OCI-LY7 (cell line): ENCODE data around the gene EGLN3.

ENCODE experiments used
- EZH2phosphoT487 ChIP-seq: fragments of 200-600 bp; sonication (generic); IDR thresholded peaks from 2 replicates; pipeline ENCODE4 v1.6.1; 2018; ENCODE audit warnings: low read depth, borderline replicate concordance, mild to moderate bottlenecking, mixed run types, antibody characterized with exemption, low read length, moderate library complexity, mixed read lengths
- TF ChIP-seq, protein P1 (sequence below): fragments of 200-600 bp; sonication (generic); conservative IDR thresholded peaks from 2 replicates; pipeline ENCODE4 v1.5.1; 2014; ENCODE audit warnings: mild to moderate bottlenecking, antibody characterized with exemption, low read length, moderate library complexity, mixed read lengths

- TF ChIP-seq, protein P1, sequence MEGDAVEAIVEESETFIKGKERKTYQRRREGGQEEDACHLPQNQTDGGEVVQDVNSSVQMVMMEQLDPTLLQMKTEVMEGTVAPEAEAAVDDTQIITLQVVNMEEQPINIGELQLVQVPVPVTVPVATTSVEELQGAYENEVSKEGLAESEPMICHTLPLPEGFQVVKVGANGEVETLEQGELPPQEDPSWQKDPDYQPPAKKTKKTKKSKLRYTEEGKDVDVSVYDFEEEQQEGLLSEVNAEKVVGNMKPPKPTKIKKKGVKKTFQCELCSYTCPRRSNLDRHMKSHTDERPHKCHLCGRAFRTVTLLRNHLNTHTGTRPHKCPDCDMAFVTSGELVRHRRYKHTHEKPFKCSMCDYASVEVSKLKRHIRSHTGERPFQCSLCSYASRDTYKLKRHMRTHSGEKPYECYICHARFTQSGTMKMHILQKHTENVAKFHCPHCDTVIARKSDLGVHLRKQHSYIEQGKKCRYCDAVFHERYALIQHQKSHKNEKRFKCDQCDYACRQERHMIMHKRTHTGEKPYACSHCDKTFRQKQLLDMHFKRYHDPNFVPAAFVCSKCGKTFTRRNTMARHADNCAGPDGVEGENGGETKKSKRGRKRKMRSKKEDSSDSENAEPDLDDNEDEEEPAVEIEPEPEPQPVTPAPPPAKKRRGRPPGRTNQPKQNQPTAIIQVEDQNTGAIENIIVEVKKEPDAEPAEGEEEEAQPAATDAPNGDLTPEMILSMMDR: no peak
- TF ChIP-seq EZH2phosphoT487: no peak
Measured at GRCh38 chr14:34000396-34000795, 49.5 kb upstream of the EGLN3 start.
